Kasumi-1 (cell line): ENCODE measurements around the gene RAB4A.
"Not testable (repeated sequence)": the region's sequence is repeated elsewhere in the genome, so short reads cannot be mapped to it uniquely, and the experiment has no call there.

Source experiments
- DNase-seq, 2 experiments: peaks; one replicate each; lab custom pipeline; 2025; lab: John Stamatoyannopoulos, UW

RAB4A gene

DNA sequence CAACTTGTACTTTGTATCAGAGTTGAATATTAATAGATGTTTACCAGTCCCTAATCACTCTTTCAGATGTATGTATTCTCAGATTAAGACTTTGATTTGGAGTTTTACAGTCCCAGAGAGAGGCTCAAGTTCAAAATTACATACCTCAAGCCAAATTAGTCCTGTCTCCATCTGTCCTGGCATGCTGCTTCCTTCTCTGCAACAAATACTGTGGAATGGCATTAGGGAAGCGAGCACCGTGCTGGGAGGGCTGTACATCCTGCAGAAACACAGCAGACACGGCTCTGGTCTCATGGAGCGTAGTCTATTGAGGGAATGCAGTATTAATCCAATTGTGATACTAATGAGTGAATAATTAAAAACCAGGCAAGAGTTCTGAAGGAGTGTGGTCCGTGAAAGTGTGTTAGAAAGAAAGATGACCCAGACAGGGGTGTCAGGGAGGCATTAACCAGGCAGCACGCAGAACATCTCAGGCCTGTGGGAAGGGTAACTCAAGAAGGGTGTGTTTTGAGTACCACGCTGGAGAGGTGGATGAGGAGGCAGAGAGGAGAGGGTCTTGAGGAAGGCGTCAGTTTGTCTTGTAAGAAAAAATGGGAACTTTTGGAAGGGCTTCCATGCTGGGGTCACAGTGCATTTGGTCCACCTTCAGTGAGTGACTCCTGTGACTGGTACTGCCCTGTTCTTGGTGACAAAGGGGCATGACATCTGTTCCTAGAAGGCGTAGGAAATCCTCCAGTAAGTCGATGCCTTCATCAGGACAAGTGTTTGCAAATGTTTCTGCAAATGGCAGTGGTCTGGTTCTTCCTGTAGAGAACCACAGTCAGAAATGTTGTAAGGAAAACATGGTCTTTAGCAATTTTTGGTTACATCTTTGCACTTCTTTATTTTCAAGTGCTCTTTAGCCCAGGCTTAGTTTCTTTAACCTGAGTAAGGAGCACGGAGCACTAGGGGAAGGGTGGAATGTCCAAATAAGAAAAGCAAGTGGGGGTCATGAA lies 1.6 kb downstream of the RAB4A start:
- peak; percentile 57 to 67 for DNase-seq

DNA sequence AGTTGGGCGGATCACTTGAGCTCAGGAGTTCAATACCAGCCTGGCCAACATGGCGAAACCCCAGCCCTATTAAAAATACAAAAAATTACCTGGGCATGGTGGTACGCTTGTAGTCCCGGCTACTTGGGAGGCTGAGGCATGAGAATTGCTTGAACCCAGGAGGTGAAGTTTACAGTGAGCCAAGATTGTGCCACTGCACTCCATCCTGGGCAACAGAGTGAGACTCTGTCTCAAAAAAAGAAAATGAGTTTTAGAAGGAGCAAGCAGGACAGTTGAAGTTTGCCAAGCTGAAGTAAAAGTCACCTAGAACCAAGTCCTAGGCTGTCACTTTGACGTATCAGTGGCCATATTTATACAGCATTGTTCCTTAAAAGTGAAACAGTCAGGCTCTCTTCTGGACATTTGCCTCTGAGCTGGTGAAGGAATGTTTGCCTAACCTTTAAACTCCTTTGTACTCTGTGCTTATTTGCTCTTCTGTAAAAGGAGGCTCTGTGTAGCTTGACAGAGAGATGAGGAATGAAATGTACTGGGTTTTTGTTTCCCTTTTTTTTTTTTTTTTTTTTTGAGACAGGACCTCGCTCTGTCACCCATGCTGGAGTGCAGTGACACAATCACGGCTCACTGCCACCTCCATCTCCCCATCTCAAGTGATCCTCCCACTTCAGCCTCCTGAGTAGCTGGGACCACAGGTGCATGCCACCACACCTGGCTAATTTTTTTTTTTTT lies 2.8 kb downstream of the RAB4A start:
- no peak for DNase-seq

DNA sequence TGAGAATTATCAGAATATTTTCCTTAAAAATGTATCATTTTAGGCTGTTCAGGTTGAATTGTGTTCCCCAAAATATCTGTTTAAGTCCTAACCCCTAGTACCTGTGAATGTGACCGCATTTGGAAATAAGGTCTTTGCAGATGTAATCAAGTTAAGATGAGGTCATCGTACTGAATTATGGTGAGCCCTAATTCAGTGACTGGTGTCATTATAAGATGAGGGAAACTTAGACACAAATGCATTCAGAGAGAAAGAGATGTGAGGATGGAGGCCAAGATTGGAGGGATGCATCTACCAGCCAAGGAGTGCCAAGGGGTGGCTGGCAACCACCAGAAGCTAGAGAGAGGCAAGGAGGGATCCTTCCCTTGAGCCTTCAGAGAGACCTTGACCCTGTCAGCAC lies 4.1 kb downstream of the RAB4A start:
- no peak for DNase-seq

DNA sequence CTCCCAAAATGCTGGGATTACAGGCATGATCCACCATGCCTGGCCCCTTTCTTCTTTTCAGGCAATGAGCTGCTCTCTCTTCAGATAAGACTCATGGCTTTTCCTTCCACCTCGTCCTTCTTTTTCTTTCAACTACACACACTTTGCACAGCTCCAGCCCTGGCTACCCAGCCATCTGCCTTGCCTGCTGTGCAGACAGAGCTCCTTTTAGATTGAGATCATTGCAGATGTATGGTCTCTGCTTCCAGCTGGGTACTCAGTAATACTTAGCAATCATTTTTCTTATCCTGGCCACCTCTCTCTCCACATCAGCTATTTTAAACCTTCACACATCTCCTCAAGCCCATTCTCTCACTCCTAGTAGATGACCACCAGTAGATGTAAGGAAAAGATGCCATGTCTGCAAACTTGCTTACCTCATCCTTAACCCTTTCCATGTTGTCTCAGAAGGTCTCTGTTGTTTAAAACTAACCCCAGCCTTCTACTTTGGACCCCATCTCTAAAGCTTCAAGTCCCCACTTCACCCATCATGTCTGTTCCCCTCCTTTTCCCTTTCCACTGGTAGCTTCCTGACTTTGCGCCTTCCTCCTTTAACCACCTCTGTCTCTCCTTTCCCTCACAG lies 7.3 kb downstream of the RAB4A start:
- DNase-seq = no peak

DNA sequence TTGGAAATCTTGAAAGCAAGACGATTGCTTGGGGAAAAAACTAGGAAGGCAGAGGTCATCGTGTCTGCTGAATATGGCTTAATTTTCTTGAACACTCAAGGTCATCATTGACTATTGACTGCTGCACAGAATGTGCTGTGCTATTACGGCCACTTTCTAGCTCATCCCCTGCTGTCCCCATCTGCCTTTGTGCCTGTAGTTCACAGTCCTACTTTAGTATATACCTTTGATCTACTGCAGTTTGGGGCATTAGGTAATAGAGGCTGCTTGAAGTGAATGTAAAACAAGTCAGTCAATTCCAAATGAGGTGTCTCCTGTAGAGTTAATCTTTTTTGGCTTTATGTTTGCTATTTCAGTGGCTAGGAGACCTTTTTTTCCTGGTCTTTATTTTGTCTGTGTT lies 8.3 kb downstream of the RAB4A start:
- no peak for DNase-seq

DNA sequence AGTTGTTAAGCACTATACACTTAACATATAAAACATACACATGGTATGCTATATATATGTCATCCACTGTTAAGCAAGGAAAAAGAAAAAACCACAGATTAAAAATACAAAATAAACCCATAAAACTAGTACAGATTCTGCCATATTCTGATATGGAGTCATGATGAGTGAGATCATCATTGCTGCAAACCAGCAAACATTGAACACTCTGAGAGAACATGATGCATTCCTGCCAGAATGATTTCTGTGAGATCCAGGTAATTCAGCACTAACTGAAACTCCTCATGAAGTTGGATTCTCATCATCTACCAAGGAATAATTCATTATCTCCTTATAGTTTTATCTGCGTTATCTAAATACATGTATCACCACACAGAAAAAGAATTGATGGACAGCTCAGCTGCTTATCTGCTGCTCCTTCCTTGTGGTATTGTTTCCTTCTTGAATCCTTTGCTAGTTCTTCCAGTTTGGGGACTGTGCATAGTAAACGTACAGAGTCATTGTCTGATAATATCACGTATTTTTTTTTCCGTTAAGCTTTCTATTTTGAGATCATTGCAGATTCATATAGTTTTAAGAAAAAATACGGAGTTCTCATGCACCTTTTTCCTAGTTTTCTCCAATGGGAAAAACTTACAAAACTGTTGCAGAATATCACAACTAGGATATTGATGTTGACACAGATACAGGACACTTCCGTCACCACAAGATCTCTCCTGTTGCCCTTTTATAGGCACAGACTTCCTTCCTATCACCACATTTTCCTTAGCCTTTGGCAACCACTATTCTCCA lies 9.3 kb downstream of the RAB4A start:
- DNase-seq = peak in 1 of 2 experiments; percentile 16

DNA sequence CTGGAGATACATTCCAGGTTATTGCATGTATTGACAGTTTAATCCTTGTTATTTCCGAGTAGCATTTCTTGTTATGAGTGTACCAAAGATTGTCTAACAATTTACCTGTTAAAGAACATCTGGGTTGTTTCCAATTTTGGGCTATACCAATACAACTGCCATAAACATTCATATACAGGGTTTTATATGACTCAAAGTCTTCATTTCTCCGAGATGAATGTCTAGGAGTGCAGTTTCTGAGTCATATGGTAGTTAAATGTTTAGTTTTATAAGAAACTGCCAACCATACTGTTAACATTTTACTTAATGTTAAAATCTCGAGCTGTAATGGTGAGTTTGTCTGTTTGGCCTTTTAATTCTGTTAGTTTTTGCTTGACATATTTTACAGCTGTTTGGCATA lies 10.0 kb downstream of the RAB4A start:
- no peak for DNase-seq

DNA sequence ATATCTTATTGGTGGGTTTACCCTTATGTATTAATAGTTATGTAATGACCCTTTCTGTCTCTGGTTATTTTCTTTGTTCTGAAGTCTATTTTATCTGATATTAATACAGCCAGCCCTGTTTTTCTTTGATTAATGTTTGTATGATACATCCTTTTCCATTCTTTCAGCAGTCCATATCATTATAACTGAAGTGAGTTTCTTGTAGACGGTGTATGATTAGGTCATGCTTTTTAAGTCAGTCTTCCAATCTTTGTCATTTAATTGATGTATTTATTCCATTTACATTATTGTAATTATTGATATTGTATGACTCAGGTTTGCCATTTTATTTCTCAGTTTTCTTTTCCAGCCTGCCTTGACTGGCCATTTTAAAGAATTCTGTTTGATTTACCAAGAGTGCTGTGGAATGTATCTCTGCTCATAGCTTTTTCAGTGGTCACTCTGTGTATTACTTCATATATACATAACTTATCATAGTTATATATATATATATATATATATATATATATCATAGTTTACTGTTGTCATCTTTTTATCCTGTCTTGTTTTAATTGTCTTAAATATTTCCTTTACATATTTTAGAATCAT lies 10.5 kb downstream of the RAB4A start:
- peak in 1 of 2 experiments; percentile 10 for DNase-seq

DNA sequence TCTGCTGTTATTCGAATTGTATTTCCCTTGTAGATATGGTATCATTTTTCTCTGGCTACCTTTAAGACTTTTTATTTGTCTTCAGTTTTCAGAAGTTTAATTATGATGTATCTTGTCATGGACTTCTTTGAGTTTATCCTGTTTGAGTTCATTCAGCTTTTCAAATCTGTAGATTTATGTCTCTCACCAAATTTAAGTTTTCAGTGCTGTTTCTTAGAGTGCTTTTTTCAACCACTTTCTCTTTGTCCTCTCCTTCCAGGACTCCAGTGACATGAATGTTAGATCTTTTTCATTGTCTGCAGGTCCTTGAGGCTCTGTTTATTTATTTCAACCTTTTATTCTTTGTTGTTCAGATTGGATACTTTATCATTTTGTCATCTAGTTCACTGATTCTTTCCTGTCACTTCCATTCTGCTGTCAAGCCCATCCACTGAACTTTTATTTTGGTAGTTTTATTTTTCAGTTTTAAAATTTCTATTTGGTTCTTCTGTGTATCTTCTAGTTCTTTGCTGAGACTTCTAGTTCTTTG lies 11.4 kb downstream of the RAB4A start:
- no peak for DNase-seq

DNA sequence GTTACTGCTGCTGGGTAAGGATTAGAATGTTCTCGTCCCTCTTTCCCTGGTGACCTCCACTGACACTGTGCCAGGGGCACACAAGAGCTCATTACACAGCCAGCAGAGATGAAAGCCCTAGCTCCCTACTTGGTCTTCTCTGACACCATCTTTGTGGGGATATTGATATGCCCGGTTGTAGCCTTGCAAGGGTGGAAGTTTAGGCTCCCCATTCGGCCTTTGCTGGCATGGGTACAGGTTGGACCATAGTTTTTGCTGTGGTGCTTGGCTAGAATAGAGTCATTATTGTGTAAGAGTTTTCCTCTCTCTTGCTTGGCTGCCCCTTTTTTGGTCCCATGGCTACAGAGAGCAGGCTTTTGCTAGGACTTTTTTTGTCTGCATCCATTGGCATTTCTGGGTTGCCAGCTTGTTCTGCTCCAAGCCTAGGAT lies 12.3 kb downstream of the RAB4A start:
- no peak for DNase-seq

DNA sequence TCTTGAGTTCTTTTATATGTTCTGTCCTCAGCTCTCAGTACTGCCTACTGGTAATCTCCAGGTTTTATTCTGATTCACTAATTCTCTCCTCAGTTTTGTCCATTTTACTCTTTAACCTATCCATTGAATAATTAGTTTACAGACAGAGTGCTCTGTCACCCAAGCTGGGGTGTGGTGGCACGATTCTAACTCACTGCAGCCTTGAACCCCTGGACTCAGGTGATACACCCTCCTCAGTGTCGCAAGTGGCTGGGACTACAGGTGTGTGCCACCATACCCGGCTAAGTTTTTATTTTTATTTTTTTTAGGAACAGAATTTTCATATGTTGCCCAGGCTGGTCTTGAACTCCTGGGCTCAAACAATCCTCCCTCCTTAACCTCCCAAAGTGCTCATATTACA lies 14.0 kb downstream of the RAB4A start:
- no peak for DNase-seq

DNA sequence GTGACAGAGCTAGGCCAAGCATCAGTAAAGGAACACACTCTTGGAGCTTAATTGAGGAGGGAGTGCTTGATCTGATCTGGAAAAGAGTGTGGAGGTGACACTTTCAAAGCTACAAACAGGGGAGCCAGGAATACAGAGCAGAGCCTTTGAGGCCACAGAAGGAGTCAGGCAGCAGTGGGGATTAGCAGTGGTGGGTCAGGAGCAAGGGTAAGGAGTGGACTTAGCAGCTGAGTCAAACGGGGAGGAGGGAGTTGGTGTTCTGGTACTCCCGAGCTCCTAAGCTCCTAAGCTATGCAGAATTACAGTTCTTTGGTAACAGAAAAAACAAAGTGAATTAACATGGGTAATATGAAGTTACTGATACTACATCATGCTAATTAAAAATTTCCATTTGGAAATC lies 14.5 kb downstream of the RAB4A start:
- no peak for DNase-seq

DNA sequence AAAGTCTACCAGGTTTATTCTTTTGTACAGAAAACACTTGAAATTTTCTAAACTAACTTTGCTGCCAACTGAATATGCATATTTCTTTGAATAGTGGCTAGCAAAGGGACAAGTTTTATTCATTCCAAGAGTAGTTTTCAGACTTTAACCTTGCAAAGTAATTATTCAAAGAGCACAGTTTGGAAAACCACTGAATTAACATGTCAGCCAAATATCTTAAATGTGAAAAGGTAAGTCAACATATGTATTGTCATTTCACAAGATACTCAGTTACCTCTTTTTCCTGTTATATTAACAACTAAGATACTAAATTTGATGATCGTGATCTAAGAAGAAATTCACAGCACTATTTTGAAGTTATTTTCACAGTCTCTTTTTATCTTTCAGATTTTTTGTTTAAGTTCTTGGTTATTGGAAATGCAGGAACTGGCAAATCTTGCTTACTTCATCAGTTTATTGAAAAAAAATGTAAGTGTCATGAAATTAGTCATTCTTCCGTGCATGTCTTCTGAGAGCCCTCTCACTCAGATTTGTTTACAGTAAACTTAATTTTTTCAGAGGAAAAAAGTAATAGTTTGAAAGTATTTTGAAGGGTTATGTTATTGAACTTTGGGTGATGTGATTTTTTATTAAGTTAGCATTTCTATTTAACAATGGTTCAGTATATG lies 15.3 kb downstream of the RAB4A start:
- DNase-seq = no peak

DNA sequence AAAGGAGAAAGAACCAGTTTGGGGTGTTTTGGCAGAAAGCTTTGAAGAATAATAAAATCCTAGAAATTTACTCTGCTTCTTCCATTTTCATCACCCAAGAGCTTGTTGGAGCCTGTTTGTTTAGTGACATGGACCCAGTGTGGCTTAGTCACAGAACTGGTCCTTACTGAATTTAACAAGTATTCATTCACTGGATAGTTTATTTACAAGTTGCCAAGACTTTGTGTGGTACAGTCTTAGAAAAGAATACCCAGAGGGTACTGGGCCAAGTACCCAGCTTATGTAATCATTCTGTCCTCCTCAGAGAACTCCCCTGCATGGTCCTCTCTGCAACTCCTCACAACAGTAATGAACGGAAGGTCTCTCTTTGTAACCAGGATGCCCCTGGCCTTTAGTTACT lies 16.4 kb downstream of the RAB4A start:
- DNase-seq = no peak

DNA sequence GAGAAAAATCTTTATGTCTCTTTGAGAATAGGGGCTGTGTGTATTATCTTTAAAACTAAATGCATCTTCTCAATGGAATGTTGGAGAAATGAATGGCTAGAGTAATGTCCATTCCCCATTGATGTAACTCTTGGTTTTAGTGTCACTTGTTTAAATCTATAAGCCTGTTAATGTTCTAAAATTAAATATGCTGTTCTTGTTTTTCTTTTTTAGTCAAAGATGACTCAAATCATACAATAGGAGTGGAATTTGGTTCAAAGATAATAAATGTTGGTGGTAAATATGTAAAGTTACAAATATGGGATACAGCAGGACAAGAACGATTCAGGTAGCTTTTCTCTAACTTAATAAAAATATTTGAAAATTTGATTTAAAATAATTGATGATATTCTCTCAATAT lies 17.6 kb downstream of the RAB4A start:
- no peak for DNase-seq

DNA sequence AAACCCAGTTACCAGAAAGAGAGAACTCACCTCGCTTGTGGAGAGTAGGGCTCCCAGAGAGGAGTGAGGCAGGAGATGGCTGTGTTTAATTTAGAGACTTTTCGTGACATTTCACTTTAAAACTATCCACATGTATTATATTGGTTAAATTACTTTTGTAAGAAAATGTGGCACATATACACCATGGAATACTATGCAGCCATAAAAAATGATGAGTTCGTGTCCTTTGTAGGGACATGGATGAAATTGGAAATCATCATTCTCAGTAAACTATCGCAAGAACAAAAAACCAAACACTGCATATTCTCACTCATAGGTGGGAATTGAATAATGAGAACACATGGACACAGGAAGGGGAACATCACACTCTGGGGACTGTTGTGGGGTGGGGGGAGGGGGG lies 20.8 kb downstream of the RAB4A start:
- DNase-seq = not testable (repeated sequence)

DNA sequence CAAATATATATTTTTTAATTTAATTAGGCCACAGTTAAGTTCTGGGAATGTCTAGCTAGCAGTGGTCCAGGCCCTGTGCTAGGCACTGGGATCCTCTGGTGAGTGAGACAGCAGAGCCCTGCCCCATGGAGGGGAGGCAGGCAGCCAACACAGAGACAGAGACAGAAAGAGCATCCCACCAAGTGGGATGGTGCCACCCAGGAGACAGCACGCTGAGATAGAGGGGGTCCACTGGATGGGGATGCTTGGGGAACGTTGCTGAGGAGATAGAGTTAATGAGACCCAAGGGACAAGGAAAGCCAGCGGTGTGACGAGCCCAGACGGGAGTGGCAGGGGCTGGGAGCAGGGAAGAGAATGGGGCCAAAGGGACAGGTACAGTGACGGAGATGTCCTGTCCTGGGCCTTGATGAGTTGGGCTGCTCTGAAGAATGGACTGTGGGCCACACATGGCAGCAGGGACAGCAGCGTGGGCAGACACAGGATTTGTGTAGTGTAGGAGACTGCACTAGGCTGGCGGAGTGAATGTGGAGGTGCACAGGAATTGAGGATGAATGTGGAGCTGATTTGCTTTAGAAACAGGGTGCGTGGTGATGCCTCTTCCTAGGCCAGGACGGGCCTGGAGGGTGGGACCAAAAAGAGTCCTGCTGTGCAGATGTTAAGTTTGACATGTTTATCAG lies 22.8 kb downstream of the RAB4A start:
- DNase-seq = no peak

DNA sequence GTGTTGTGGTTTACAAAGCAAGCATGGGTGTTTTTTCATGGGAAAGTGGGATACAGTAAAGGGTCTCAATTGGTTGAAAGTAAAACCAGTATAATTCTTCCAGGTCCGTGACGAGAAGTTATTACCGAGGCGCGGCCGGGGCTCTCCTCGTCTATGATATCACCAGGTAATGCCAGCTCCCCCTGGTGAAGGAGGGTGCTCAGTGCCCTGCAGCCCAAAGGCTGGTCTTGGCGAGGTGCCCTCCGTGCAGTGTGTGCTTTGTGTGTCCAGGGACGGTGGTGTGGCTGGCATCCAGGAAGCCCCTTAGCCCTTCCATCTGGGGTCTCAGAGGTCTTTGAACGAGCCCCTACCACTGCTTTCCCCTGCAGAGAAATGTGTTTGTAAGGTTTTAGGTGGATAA lies 24.8 kb downstream of the RAB4A start:
- no peak for DNase-seq

DNA sequence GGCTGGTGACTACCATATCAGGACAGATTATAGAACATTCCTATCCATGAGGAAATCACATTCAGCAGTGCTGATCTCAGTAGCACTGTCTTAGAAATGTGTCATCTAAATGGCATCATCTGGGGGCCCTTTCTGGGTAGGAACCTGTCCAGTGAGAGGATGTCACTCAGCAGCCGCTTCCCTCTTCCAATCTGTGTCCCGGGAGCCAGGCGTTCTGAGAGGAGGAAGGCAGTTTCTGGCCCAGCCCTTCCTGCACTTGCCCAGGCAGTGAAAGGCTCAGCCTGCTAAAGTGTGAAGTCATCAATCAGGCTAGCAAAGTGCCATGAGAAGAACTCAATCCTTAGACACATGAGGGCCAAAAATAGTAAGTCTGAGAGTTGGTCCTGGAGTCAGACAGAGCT lies 25.6 kb downstream of the RAB4A start:
- no peak for DNase-seq

DNA sequence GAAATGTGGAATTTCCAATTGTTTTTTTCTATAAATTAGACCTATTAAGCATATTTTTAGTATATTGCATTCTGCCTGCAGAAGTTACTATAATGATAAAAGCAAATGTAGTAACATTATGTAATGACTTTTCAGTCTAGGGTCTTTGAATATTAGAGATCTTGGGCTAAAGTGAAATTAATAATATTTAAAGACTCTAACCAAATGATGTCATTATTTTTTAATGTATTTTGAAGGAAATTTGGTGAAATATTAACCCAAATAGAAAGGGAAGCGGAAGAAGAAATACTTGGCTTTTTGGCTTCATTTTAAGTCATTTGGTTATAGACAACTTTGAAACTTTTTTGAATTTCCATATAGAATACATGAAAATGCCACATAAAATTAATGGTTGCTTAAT lies 26.8 kb downstream of the RAB4A start:
- no peak for DNase-seq
